HCT116 (cell line): Measurements from ENCODE around the gene MANBA. TPM values are rescaled to one million over a fixed set of nuclear protein-coding genes. Genes with fewer than 3 reads are reported as not detected.
A peak's percentile ranks its signal among the peaks of the same experiment; 100 is the strongest.
"Not testable (repeated sequence)": the region's sequence is repeated elsewhere in the genome, so short reads cannot be mapped to it uniquely, and the experiment has no call there.

Experiments
- ATAC-seq: fragments of 200-7000 bp; cut with Tn5 transposase; 2 replicates; pipeline ENCODE4 v1.9.1; 2020; ENCODE audit warnings: mild to moderate bottlenecking, moderate library complexity
- BruUV-seq: library from RNA; stranded (reverse); fragments of 400-500 nt; replicated peaks from 2 replicates; lab custom pipeline; 2021; lab: Mats Ljungman, UMichigan
- CTCF ChIA-PET: fragments of 300-600 bp; sonication (Branson Sonifier 250); formaldehyde crosslinking; loops from one replicate; lab custom pipeline; 2021; ENCODE audit warnings: antibody characterized with exemption; lab: Charles Lee
- POLR2A ChIA-PET: fragments of 300-600, 350-600 bp; sonication (Branson Sonifier 250); formaldehyde crosslinking; loops from one replicate; lab custom pipeline; 2021; ENCODE audit warnings: antibody characterized with exemption; lab: Charles Lee
- RAD21 ChIA-PET, 2 experiments: fragments of 300-600 bp; sonication (Branson Sonifier 250); formaldehyde crosslinking; loops; one replicate each; lab custom pipeline; 2023; ENCODE audit warnings: low total read pairs in 2 of 2; ENCODE audit not compliant: uncharacterized antibody in 2 of 2, unreplicated experiment in 2 of 2, low non-redundant PET in 1 of 2; lab: Charles Lee
- DNase-seq: peaks from one replicate; pipeline ENCODE4 v3.0.0-alpha.2; 2010; ENCODE audit warnings: low read depth, low spot score
- H2AFZ ChIP-seq: fragments of 200-600 bp; shearing (Covaris generic), sonication (generic); 2 replicates; pipeline ENCODE4 v1.6.1; 2017; ENCODE audit warnings: low read depth, mixed run types, mixed read lengths, antibody characterized with exemption, low read length; ENCODE audit not compliant: poor library complexity, severe bottlenecking
- H3K27ac ChIP-seq: 2 replicates; pipeline ENCODE4 v1.5.1; 2012; ENCODE audit warnings: low read depth, low read length
- H3K27me3 ChIP-seq: fragments of 200-600 bp; sonication (generic); 2 replicates; pipeline ENCODE4 v1.6.1; 2016; ENCODE audit warnings: mixed run types, low read length, mixed read lengths; ENCODE audit not compliant: insufficient read depth
- H3K36me3 ChIP-seq, 2 experiments: fragments of 200-500 bp in 1 of 2; fragments of 200-600 bp in 1 of 2; sonication (Bioruptor generic) in 1 of 2; sonication (generic) in 1 of 2; 2 replicates each; pipeline versions ENCODE4 v1.5.1 to v1.6.1; 2014 to 2016; ENCODE audit warnings: low read length in 2 of 2, inconsistent platforms in 1 of 2, mixed read lengths in 1 of 2, mixed run types in 1 of 2; ENCODE audit not compliant: insufficient read depth in 2 of 2, control insufficient read depth in 1 of 2
- H3K4me1 ChIP-seq, 2 experiments: fragments of 200-600 bp in 1 of 2; sonication (generic) in 1 of 2; 2 replicates each; pipeline versions ENCODE4 v1.5.1 to v1.6.1; 2012 to 2017; ENCODE audit warnings: low read length in 2 of 2, inconsistent platforms in 1 of 2, mild to moderate bottlenecking in 1 of 2, mixed read lengths in 1 of 2, mixed run types in 1 of 2, moderate library complexity in 1 of 2; ENCODE audit not compliant: insufficient read depth in 2 of 2, control insufficient read depth in 1 of 2
- H3K4me2 ChIP-seq: fragments of 200-600 bp; sonication (generic); 2 replicates; pipeline ENCODE4 v1.6.1; 2017; ENCODE audit warnings: mixed run types, low read length, mixed read lengths
- H3K4me3 ChIP-seq, 2 experiments: fragments of 200-600 bp in 1 of 2; sonication (generic) in 1 of 2; replicated peaks in 1 of 2; 2 replicates each; pipeline ENCODE4 v1.5.1; 2011 to 2016; ENCODE audit warnings: low read length in 2 of 2, control low read depth in 1 of 2, low read depth in 1 of 2, mild to moderate bottlenecking in 1 of 2, mixed read lengths in 1 of 2, mixed run types in 1 of 2
- H3K79me2 ChIP-seq: fragments of 200-600 bp; sonication (generic); 2 replicates; pipeline ENCODE4 v1.6.1; 2017; ENCODE audit warnings: mild to moderate bottlenecking, mixed run types, low read length, moderate library complexity, mixed read lengths; ENCODE audit not compliant: insufficient read depth
- H3K9ac ChIP-seq: fragments of 200-600 bp; sonication (generic); 2 replicates; pipeline ENCODE4 v1.6.1; 2016; ENCODE audit warnings: low read length, mixed read lengths
- H3K9me2 ChIP-seq: fragments of 200-600 bp; sonication (generic), shearing (Covaris generic); 2 replicates; pipeline ENCODE4 v1.6.1; 2017; ENCODE audit warnings: mixed run types, mild to moderate bottlenecking, moderate library complexity; ENCODE audit not compliant: insufficient read depth
- H3K9me3 ChIP-seq, 2 experiments: fragments of 200-500 bp in 1 of 2; fragments of 200-600 bp in 1 of 2; sonication (Bioruptor generic) in 1 of 2; sonication (generic) in 1 of 2; 2 replicates each; pipeline ENCODE4 v1.6.1; 2014 to 2017; ENCODE audit warnings: low read length in 2 of 2, mixed read lengths in 2 of 2, inconsistent platforms in 1 of 2, low read depth in 1 of 2, mild to moderate bottlenecking in 1 of 2, mixed run types in 1 of 2, moderate library complexity in 1 of 2; ENCODE audit not compliant: control insufficient read depth in 1 of 2, insufficient read depth in 1 of 2
- H4K20me1 ChIP-seq: fragments of 200-600 bp; sonication (generic), shearing (Covaris generic); 2 replicates; pipeline ENCODE4 v1.6.1; 2017; ENCODE audit warnings: mixed run types, mild to moderate bottlenecking, moderate library complexity; ENCODE audit not compliant: insufficient read depth
- CEBPB ChIP-seq: IDR thresholded peaks from 2 replicates; pipeline ENCODE4 v1.6.1; 2012; ENCODE audit warnings: low read depth
- CTCF ChIP-seq, 3 experiments: fragments of 200-600 bp in 1 of 3; sonication (generic) in 1 of 3; IDR thresholded peaks in 2 of 3; conservative IDR thresholded peaks in 1 of 3; 2 replicates each; pipeline ENCODE4 v1.5.1; 2012 to 2017; ENCODE audit warnings: low read depth in 2 of 3, low read length in 2 of 3, antibody characterized with exemption in 1 of 3, borderline replicate concordance in 1 of 3, control low read depth in 1 of 3, mild to moderate bottlenecking in 1 of 3, mixed read lengths in 1 of 3, mixed run types in 1 of 3, moderate library complexity in 1 of 3; ENCODE audit not compliant: insufficient read depth in 1 of 3
- JUND ChIP-seq: IDR thresholded peaks from 2 replicates; pipeline ENCODE4 v1.6.1; 2012
- RAD21 ChIP-seq: IDR thresholded peaks from 2 replicates; pipeline ENCODE4 v1.6.1; 2012; ENCODE audit warnings: low read depth, mild to moderate bottlenecking
- SP1 ChIP-seq: IDR thresholded peaks from 2 replicates; pipeline ENCODE4 v1.6.1; 2012; ENCODE audit warnings: low read depth
- SRF ChIP-seq: IDR thresholded peaks from 2 replicates; pipeline ENCODE4 v1.6.1; 2012; ENCODE audit warnings: low read depth
- intact Hi-C: fragments of 100-400 bp; cut with micrococcal nuclease; formaldehyde crosslinking; loops from 2 replicates; pipeline ENCODE4 v1.10.0; 2022
- total RNA-seq: library from RNA; stranded (reverse); gene quantifications from one replicate; pipeline ENCODE4 v1.2.1, GENCODE V29; 2021; ENCODE audit not compliant: unreplicated experiment

MANBA gene
- total RNA-seq, 1 experiment from 2014 or later: 21.3 TPM

- no peaks in the 10 kb centered on the region for H3K4me1 ChIP-seq
- H3K9ac ChIP-seq: no peak overlapping the region
- POLR2A ChIA-PET: no interaction called here
- intact Hi-C loops: loop anchor here (1.0 kb wide), 1 partner anchor 278 kb away; no protein-coding TSS in a partner anchor
- ATAC-seq (peak; percentile 87), DNase-seq (no peak)
- no peak overlapping the region for H3K4me3 ChIP-seq
- no peaks in the 10 kb centered on the region for H3K27me3 ChIP-seq
- no peaks in the 10 kb centered on the region for H3K9me3 ChIP-seq
- H3K36me3 ChIP-seq: no peaks in the 10 kb centered on the region
- CTCF ChIA-PET: interaction anchor here (1.1 to 1.8 kb wide), 3 partner anchors 9 to 277 kb away, joined by 3 to 6 read pairs (median 4); no protein-coding TSS in a partner anchor
- H3K9me2 ChIP-seq: no peaks in the 10 kb centered on the region
- RAD21 ChIA-PET: interaction anchor here in 1 of 2 experiments (0.7 kb wide), 1 partner anchor 43 kb away, joined by 3 read pairs; no protein-coding TSS in a partner anchor
- H2AFZ ChIP-seq: no peak overlapping the region
- H3K27ac ChIP-seq: no peak overlapping the region
- BruUV-seq: no TSS peak
- no peak overlapping the region for H3K4me2 ChIP-seq
- TF ChIP-seq RAD21: peak; percentile 24; the same call in 1 of the 2 replicates
- no peak for TF ChIP-seq CEBPB
- no peak for TF ChIP-seq SP1
- no peak for TF ChIP-seq SRF
- TF ChIP-seq CTCF (IDR thresholded peaks at IDR 0.05 in 2 of 3, conservative IDR thresholded peaks at IDR 0.05 in 1 of 3; ENCODE audit: borderline replicate concordance in 1 of 3, insufficient read depth in 1 of 3, low read depth in 2 of 3, low read length in 2 of 3): peak; percentile 30 to 61 (median 53); a peak in 4 of 6 replicates
- no peak for TF ChIP-seq JUND
- no peaks in the 10 kb centered on the region for H4K20me1 ChIP-seq
- no peaks in the 10 kb centered on the region; the same call in 1 of the 2 replicates for H3K79me2 ChIP-seq
These were observed 29.7 kb downstream of the MANBA start for GRCh38 chr4:102730968-102731533.

GRCh38 chr4:102729486-102729885 is 31.3 kb downstream of the MANBA start:
- H3K9me2 ChIP-seq, RAD21 ChIA-PET, intact Hi-C loops, POLR2A ChIA-PET, H3K27ac ChIP-seq, ATAC-seq, H3K36me3 ChIP-seq, CTCF ChIA-PET, DNase-seq, H3K4me2 ChIP-seq, H3K9ac ChIP-seq, H4K20me1 ChIP-seq, H3K79me2 ChIP-seq, BruUV-seq, H2AFZ ChIP-seq, H3K4me1 ChIP-seq, H3K4me3 ChIP-seq, H3K27me3 ChIP-seq, H3K9me3 ChIP-seq: not testable (repeated sequence)

- intact Hi-C loops, RAD21 ChIA-PET, BruUV-seq, H3K36me3 ChIP-seq, DNase-seq, CTCF ChIA-PET, ATAC-seq, H3K4me2 ChIP-seq, H3K79me2 ChIP-seq, H3K4me1 ChIP-seq, H4K20me1 ChIP-seq, H3K27me3 ChIP-seq, H3K9me2 ChIP-seq, H3K9me3 ChIP-seq, H3K9ac ChIP-seq, POLR2A ChIA-PET, H3K27ac ChIP-seq, H3K4me3 ChIP-seq, H2AFZ ChIP-seq: not testable (repeated sequence)
These were observed 33.8 kb downstream of the MANBA start for GRCh38 chr4:102726919-102727318.
